SK-N-SH (cell line): ENCODE data around the gene GBX1.

Experiments
- CHD2 ChIP-seq: fragments of 150-350 bp; IDR thresholded peaks from 2 replicates; pipeline ENCODE4 v1.6.1; 2018; ENCODE audit warnings: low read length; ENCODE audit not compliant: partially characterized antibody
- CTCF ChIP-seq: fragments of 200-600 bp; sonication (generic); IDR thresholded peaks from 2 replicates; pipeline ENCODE4 v1.6.1; 2017; ENCODE audit warnings: antibody characterized with exemption, mild to moderate bottlenecking, moderate library complexity
- EP300 ChIP-seq, 2 experiments: IDR thresholded peaks; 2 replicates each; pipeline versions ENCODE4 v1.4.0 to v1.6.1; 2012; ENCODE audit warnings: borderline replicate concordance in 1 of 2, low read depth in 1 of 2, low read length in 1 of 2
- EZH2phosphoT487 ChIP-seq: fragments of 200-600 bp; sonication (generic); IDR thresholded peaks from 2 replicates; pipeline ENCODE4 v1.6.1; 2017; ENCODE audit warnings: low read depth, mixed run types, mild to moderate bottlenecking, antibody characterized with exemption, moderate library complexity, borderline replicate concordance
- GABPA ChIP-seq: IDR thresholded peaks from 2 replicates; pipeline ENCODE4 v1.4.0; 2012; ENCODE audit warnings: low read depth, mild to moderate bottlenecking
- GATA2 ChIP-seq: sonication (generic); formaldehyde crosslinking; IDR thresholded peaks from 2 replicates; pipeline ENCODE4 v1.5.0; 2020; ENCODE audit warnings: mild to moderate bottlenecking, missing genetic modification reagents
- IRF3 ChIP-seq: fragments of 150-350 bp; IDR thresholded peaks from 2 replicates; pipeline ENCODE4 v1.6.1; 2016; ENCODE audit warnings: mild to moderate bottlenecking, low read depth, low read length
- NRF1 ChIP-seq: IDR thresholded peaks from 2 replicates; pipeline ENCODE4 v1.6.1; 2012; ENCODE audit warnings: low read depth, mild to moderate bottlenecking, low read length
- POLR2AphosphoS5 ChIP-seq: IDR thresholded peaks from 2 replicates; pipeline ENCODE4 v1.6.1; 2012; ENCODE audit warnings: low read depth, low read length
- RAD21 ChIP-seq: IDR thresholded peaks from 2 replicates; pipeline ENCODE4 v1.6.1; 2012; ENCODE audit warnings: mild to moderate bottlenecking, low read length
- RCOR1 ChIP-seq: fragments of 150-350 bp; IDR thresholded peaks from 2 replicates; pipeline ENCODE4 v1.6.1; 2017; ENCODE audit warnings: antibody characterized with exemption, low read length
- SIN3A ChIP-seq: IDR thresholded peaks from 2 replicates; pipeline ENCODE4 v1.6.1; 2012; ENCODE audit warnings: low read depth, mild to moderate bottlenecking, low read length, moderate library complexity, borderline replicate concordance
- TF ChIP-seq, protein P1 (sequence below): IDR thresholded peaks from 2 replicates; pipeline ENCODE4 v1.4.0; 2012; ENCODE audit warnings: low read depth, borderline replicate concordance

DNA sequence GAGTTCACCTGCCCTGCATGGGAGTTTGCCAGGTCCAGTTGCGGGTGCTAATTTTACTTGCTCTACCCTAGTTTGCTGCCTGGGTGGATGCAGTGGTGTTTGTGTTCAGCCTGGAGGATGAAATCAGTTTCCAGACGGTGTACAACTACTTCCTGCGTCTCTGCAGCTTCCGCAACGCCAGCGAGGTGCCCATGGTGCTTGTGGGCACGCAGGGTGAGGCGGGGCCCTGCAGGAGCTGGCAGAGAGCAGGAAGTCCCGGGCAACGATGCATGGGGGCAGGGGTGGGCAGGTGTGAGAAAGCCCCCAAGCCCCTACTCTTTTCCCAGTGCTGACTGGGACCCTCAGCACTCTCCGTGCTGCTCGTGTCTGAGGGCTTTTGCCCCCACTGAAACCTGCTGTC, 49.9 kb downstream of the GBX1 start:
- TF ChIP-seq GATA2 (CRISPR knock-in tag) (no peak), EZH2phosphoT487 (no peak), POLR2AphosphoS5 (no peak), IRF3 (no peak), RAD21 (no peak), NRF1 (no peak), RCOR1 (no peak), CTCF (no peak), EP300 (IDR thresholded peaks at IDR 0.05; ENCODE audit: borderline replicate concordance in 1 of 2, low read depth in 1 of 2, low read length in 1 of 2) (no peak), GABPA (no peak), SIN3A (no peak), CHD2 (no peak)
- TF ChIP-seq, protein P1, sequence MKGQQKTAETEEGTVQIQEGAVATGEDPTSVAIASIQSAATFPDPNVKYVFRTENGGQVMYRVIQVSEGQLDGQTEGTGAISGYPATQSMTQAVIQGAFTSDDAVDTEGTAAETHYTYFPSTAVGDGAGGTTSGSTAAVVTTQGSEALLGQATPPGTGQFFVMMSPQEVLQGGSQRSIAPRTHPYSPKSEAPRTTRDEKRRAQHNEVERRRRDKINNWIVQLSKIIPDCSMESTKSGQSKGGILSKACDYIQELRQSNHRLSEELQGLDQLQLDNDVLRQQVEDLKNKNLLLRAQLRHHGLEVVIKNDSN, result no peak
